Fibroblast of lung (primary cell): ENCODE results near the gene ARMH1. TPM values are rescaled to one million over a fixed set of nuclear protein-coding genes. Genes with fewer than 3 reads are reported as not detected.

ENCODE experiments used
- DNase-seq, 2 donors: peaks; one replicate each; pipeline versions ENCODE4 v3.0.0 to v3.0.0-alpha.2; 2010; ENCODE audit warnings: low read depth in 2 of 2
- H2AFZ ChIP-seq: 2 replicates; pipeline ENCODE4 v1.5.1; 2012; ENCODE audit warnings: low read length, control low read depth, inconsistent platforms
- H3K27ac ChIP-seq: 2 replicates; pipeline ENCODE4 v1.5.1; 2011; ENCODE audit warnings: low read length, control low read depth; ENCODE audit not compliant: insufficient read depth
- H3K27me3 ChIP-seq: 2 replicates; pipeline ENCODE4 v1.5.1; 2011; ENCODE audit warnings: mild to moderate bottlenecking, low read length; ENCODE audit not compliant: control insufficient read depth, insufficient read depth
- H3K36me3 ChIP-seq: 2 replicates; pipeline ENCODE4 v1.5.1; 2011; ENCODE audit warnings: low read length; ENCODE audit not compliant: control insufficient read depth, insufficient read depth
- H3K4me1 ChIP-seq: 2 replicates; pipeline ENCODE4 v1.5.1; 2011; ENCODE audit warnings: low read length; ENCODE audit not compliant: control insufficient read depth, insufficient read depth; ENCODE audit errors: extremely low read depth
- H3K4me2 ChIP-seq: 2 replicates; pipeline ENCODE4 v1.5.1; 2011; ENCODE audit warnings: low read length, control low read depth; ENCODE audit not compliant: insufficient read depth; ENCODE audit errors: extremely low read depth
- H3K4me3 ChIP-seq, 4 experiments: fragments of 200-600 bp in 1 of 4; sonication (generic) in 1 of 4; replicated peaks in 1 of 4; 2 replicates each; pipeline ENCODE4 v1.5.1; 2011 to 2016; ENCODE audit warnings: low read length in 4 of 4, low read depth in 3 of 4, mild to moderate bottlenecking in 3 of 4, control low read depth in 2 of 4, inconsistent platforms in 1 of 4, mixed read lengths in 1 of 4; ENCODE audit not compliant: insufficient read depth in 1 of 4; ENCODE audit errors: control extremely low read depth in 1 of 4
- H3K79me2 ChIP-seq: 2 replicates; pipeline ENCODE4 v1.5.1; 2012; ENCODE audit warnings: mild to moderate bottlenecking, low read length, inconsistent platforms; ENCODE audit not compliant: control insufficient read depth, insufficient read depth
- H3K9ac ChIP-seq: 2 replicates; pipeline ENCODE4 v1.5.1; 2011; ENCODE audit warnings: mild to moderate bottlenecking, low read length, control low read depth; ENCODE audit not compliant: insufficient read depth
- H3K9me3 ChIP-seq: 2 replicates; pipeline ENCODE4 v1.5.1; 2012; ENCODE audit warnings: low read depth, low read length; ENCODE audit not compliant: control insufficient read depth, insufficient read depth
- H4K20me1 ChIP-seq: 2 replicates; pipeline ENCODE4 v1.5.1; 2011; ENCODE audit warnings: low read length; ENCODE audit not compliant: control insufficient read depth, insufficient read depth; ENCODE audit errors: extremely low read depth
- CTCF ChIP-seq, 2 donors: IDR thresholded peaks in 1 of 2; conservative IDR thresholded peaks in 1 of 2; 1 replicate in 1 of 2; 2 replicates in 1 of 2; pipeline ENCODE4 v1.5.1; 2011 to 2012; ENCODE audit warnings: low read length in 2 of 2, control low read depth in 1 of 2, inconsistent platforms in 1 of 2, low read depth in 1 of 2, mild to moderate bottlenecking in 1 of 2
- EZH2 ChIP-seq: IDR thresholded peaks from 2 replicates; pipeline ENCODE4 v1.5.1; 2012; ENCODE audit warnings: low read length, control low read depth, mild to moderate bottlenecking; ENCODE audit errors: missing control alignments
- polyA plus RNA-seq, 2 donors: library from polyadenylated mRNA; depleted of rRNA in 1 of 2; stranded (reverse) in 1 of 2; unstranded in 1 of 2; fragments of >200 nt; gene quantifications; 2 replicates each; pipeline ENCODE4 v1.2.1, GENCODE V29; 2011 to 2012; ENCODE audit warnings: missing spikeins in 1 of 2
- total RNA-seq: library from RNA; depleted of rRNA; stranded (reverse); fragments of >200 nt; gene quantifications from 2 replicates; pipeline ENCODE4 v1.2.1, GENCODE V29; 2014

Gene ARMH1
- total and polyA plus RNA-seq, 2 donors (not counting 1 experiment from before 2014, with no cell fraction given), result 2.4 to 6.4 TPM

GRCh38 chr1:44660176-44660575, 14.3 kb upstream of the ARMH1 start:
- Histone ChIP-seq H3K4me2 (no peak overlapping the region), H3K9ac (no peak overlapping the region), H3K4me3 (no peak overlapping the region), H3K79me2 (no peaks in the 10 kb centered on the region), H3K9me3 (no peaks in the 10 kb centered on the region), H4K20me1 (no peaks in the 10 kb centered on the region), H3K27me3 (no peaks in the 10 kb centered on the region), H2AFZ (no peak overlapping the region), H3K36me3 (no peaks in the 10 kb centered on the region), H3K4me1 (no peaks in the 10 kb centered on the region), H3K27ac (no peak overlapping the region)
- TF ChIP-seq EZH2 (no peak), CTCF (conservative IDR thresholded peaks at IDR 0.05 in 1 of 2, IDR thresholded peaks at IDR 0.05 in 1 of 2; ENCODE audit: low read depth in 1 of 2, low read length in 2 of 2) (no peak)
- DNase-seq, result peak in 1 of 2 donors; percentile 57

GRCh38 chr1:44661781-44662682, 12.5 kb upstream of the ARMH1 start:
- Histone ChIP-seq H3K4me3 (no peak overlapping the region), H3K36me3 (no peaks in the 10 kb centered on the region), H3K4me2 (no peak overlapping the region), H4K20me1 (no peaks in the 10 kb centered on the region), H3K9me3 (no peaks in the 10 kb centered on the region), H3K79me2 (no peaks in the 10 kb centered on the region), H3K27ac (no peak overlapping the region), H3K9ac (no peak overlapping the region), H3K27me3 (no peaks in the 10 kb centered on the region), H3K4me1 (no peaks in the 10 kb centered on the region), H2AFZ (no peak overlapping the region)
- DNase-seq, result no peak
- TF ChIP-seq CTCF (conservative IDR thresholded peaks at IDR 0.05 in 1 of 2, IDR thresholded peaks at IDR 0.05 in 1 of 2; ENCODE audit: low read depth in 1 of 2, low read length in 2 of 2) (no peak), EZH2 (no peak)

- Histone ChIP-seq H4K20me1 (no peaks in the 10 kb centered on the region), H3K4me3 (no peak overlapping the region), H3K79me2 (no peaks in the 10 kb centered on the region), H3K9me3 (no peaks in the 10 kb centered on the region), H3K4me2 (no peak overlapping the region), H3K36me3 (no peaks in the 10 kb centered on the region), H3K4me1 (no peaks in the 10 kb centered on the region), H3K27me3 (no peaks in the 10 kb centered on the region), H3K27ac (no peak overlapping the region), H2AFZ (no peak overlapping the region), H3K9ac (no peak overlapping the region)
- TF ChIP-seq EZH2, result no peak
- no peak for TF ChIP-seq CTCF (conservative IDR thresholded peaks at IDR 0.05 in 1 of 2, IDR thresholded peaks at IDR 0.05 in 1 of 2; ENCODE audit: low read depth in 1 of 2, low read length in 2 of 2)
- no peak for DNase-seq
Measured at GRCh38 chr1:44662683-44663030, 11.9 kb upstream of the ARMH1 start.
